Stimulated activated memory B cell treated with anti-CD40 and anti-IgM and Interleukin-4, amounts not matched to agents 10 μg/mL and 1 μg/mL and 100 μg/mL, for 72 hours (primary cell): Measurements from ENCODE around the gene SF3B4.
"Not testable (repeated sequence)": the region's sequence is repeated elsewhere in the genome, so short reads cannot be mapped to it uniquely, and the experiment has no call there.

Source experiments
- ATAC-seq: fragments of 150-1000 bp; cut with Tn5 transposase; 2 replicates; pipeline ENCODE4 v1.10.0; 2021
- H3K27ac Mint-ChIP-seq: one replicate; pipeline ENCODE4 v1.8.0; 2022; ENCODE audit warnings: mild to moderate bottlenecking, mixed read lengths
- H3K27me3 Mint-ChIP-seq: one replicate; pipeline ENCODE4 v1.8.0; 2022; ENCODE audit warnings: mixed read lengths
- H3K36me3 Mint-ChIP-seq: one replicate; pipeline ENCODE4 v1.8.0; 2022; ENCODE audit warnings: mixed read lengths
- H3K4me1 Mint-ChIP-seq: one replicate; pipeline ENCODE4 v1.8.0; 2022; ENCODE audit warnings: mixed read lengths
- H3K4me3 Mint-ChIP-seq: one replicate; pipeline ENCODE4 v1.8.0; 2022; ENCODE audit warnings: mild to moderate bottlenecking, moderate library complexity, mixed read lengths
- H3K9me3 Mint-ChIP-seq: one replicate; pipeline ENCODE4 v1.8.0; 2022; ENCODE audit warnings: mixed read lengths

Gene SF3B4

GRCh38 chr1:149887196-149887455 lies 40.5 kb downstream of the SF3B4 start:
- H3K4me1 Mint-ChIP-seq, H3K9me3 Mint-ChIP-seq, H3K4me3 Mint-ChIP-seq, H3K27ac Mint-ChIP-seq, H3K36me3 Mint-ChIP-seq, ATAC-seq, H3K27me3 Mint-ChIP-seq: not testable (repeated sequence)

- Mint-ChIP-seq H3K4me3 (no peak overlapping the region), H3K9me3 (no peaks in the 10 kb centered on the region), H3K4me1 (peaks cover 6% of the 10 kb centered on the region), H3K27ac (no peak overlapping the region), H3K27me3 (no peaks in the 10 kb centered on the region), H3K36me3 (no peaks in the 10 kb centered on the region)
- ATAC-seq = peak; percentile 89
Measured at GRCh38 chr1:149886396-149887195, 41.0 kb downstream of the SF3B4 start.

GRCh38 chr1:149886121-149886395 lies 41.5 kb downstream of the SF3B4 start:
- not testable (repeated sequence) for H3K27ac Mint-ChIP-seq, H3K9me3 Mint-ChIP-seq, H3K27me3 Mint-ChIP-seq, H3K36me3 Mint-ChIP-seq, H3K4me3 Mint-ChIP-seq, ATAC-seq, H3K4me1 Mint-ChIP-seq

GRCh38 chr1:149885339-149886120 lies 42.1 kb downstream of the SF3B4 start:
- Mint-ChIP-seq H3K9me3 (no peaks in the 10 kb centered on the region), H3K36me3 (no peaks in the 10 kb centered on the region), H3K4me3 (no peak overlapping the region), H3K4me1 (peaks cover 6% of the 10 kb centered on the region), H3K27ac (no peak overlapping the region), H3K27me3 (no peaks in the 10 kb centered on the region)
- peak; percentile 25 for ATAC-seq

DNA sequence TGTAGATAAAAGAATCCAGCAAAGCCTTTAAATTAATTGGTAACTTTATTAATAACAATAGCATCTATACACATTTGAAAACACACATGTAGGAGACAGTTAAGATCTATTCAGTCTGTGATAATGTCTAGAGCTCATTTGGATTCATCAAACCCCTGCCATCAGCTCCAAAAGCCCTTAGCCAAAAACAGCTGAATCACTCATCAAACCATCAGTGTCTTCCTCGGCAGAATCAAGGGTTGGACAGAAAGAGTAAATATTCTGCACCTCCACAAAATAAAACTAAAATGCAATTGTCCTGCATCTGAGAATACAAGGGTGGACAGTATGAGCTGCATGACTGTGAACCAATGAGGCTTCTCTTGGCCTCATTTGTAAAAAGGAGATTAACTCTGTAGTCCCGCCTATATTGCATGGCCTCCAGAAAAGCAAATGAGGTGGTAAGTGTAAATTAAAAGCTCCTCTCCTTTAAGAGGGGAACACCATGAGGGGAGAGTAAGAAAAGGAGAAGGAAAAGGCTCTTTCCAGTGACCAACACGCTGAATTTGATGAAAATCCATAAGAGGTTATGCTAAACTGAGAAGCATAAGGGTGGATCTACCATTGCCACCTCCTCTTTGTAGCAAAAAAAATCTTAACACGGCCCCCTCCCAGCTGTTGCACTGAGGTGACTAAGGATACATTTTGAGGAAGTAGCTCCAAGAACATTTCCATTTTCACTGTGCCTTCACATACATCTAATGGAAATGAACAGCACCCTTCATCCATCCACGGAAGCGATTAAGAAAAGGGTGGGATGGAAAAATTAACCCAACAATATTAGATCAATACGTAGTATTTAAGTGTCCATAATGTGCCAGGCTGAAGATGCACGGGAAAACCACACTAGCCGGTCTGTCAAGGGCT lies 42.9 kb downstream of the SF3B4 start:
- H3K27ac Mint-ChIP-seq = no peak overlapping the region
- H3K27me3 Mint-ChIP-seq = no peaks in the 10 kb centered on the region
- ATAC-seq = no peak
- H3K9me3 Mint-ChIP-seq = no peaks in the 10 kb centered on the region
- H3K4me1 Mint-ChIP-seq = peaks cover 8% of the 10 kb centered on the region
- no peaks in the 10 kb centered on the region for H3K36me3 Mint-ChIP-seq
- no peak overlapping the region for H3K4me3 Mint-ChIP-seq

- Mint-ChIP-seq H3K4me1 (peaks cover 13% of the 10 kb centered on the region), H3K27me3 (no peaks in the 10 kb centered on the region), H3K27ac (no peak overlapping the region), H3K9me3 (no peaks in the 10 kb centered on the region), H3K4me3 (no peak overlapping the region), H3K36me3 (no peaks in the 10 kb centered on the region)
- ATAC-seq = no peak
Measured at GRCh38 chr1:149883598-149884247, 43.9 kb downstream of the SF3B4 start.

DNA sequence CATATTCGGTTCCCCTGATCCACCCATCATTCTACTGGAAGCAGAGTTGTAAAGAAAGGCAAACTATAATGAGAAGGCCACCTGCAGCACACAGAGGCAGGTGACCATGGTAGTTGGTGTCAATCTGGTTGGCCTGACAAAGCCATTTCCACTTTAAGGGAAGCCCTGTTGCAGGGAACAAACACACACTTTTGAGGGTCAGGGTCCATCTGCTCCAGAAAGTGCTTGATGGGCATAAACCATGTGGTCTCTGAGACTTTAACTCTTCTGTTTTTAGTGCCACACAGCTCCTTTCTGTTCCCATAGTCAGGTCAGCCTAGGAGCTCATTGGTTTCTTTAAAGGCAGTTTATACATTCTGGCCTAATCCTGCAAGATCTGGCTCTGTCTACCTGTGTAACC lies 45.7 kb downstream of the SF3B4 start:
- no peaks in the 10 kb centered on the region for H3K36me3 Mint-ChIP-seq
- peaks cover 13% of the 10 kb centered on the region for H3K4me1 Mint-ChIP-seq
- no peak for ATAC-seq
- no peaks in the 10 kb centered on the region for H3K9me3 Mint-ChIP-seq
- no peaks in the 10 kb centered on the region for H3K27me3 Mint-ChIP-seq
- no peak overlapping the region for H3K4me3 Mint-ChIP-seq
- H3K27ac Mint-ChIP-seq = no peak overlapping the region

DNA sequence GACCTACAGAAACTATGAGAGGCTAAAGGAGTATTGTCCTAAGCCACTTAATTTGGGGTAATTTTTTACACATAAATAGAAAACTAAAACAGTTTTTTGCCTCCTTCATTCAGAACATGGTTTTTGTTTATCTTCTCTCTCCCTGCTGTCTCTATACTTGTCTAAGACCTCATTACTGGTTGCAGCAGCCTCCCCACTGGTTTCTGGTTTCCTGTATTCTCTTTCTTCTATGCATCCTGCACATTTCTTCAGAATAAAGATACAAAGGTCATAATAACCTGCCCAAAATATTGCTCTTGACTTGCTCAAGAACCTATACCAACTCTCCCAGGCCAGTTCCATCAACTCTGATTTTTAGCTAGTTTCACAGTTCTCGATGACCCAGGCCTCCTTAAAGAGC lies 48.0 kb downstream of the SF3B4 start:
- no peak overlapping the region for H3K27ac Mint-ChIP-seq
- no peaks in the 10 kb centered on the region for H3K36me3 Mint-ChIP-seq
- H3K27me3 Mint-ChIP-seq = no peaks in the 10 kb centered on the region
- H3K4me1 Mint-ChIP-seq = peaks cover 13% of the 10 kb centered on the region
- H3K4me3 Mint-ChIP-seq = no peak overlapping the region
- H3K9me3 Mint-ChIP-seq = no peaks in the 10 kb centered on the region
- no peak for ATAC-seq

GRCh38 chr1:149877211-149877946 lies 50.2 kb downstream of the SF3B4 start:
- ATAC-seq = no peak
- Mint-ChIP-seq H3K4me1 (peaks cover 11% of the 10 kb centered on the region), H3K27me3 (no peaks in the 10 kb centered on the region), H3K4me3 (no peak overlapping the region), H3K36me3 (no peaks in the 10 kb centered on the region), H3K9me3 (no peaks in the 10 kb centered on the region), H3K27ac (no peak overlapping the region)
